HG03039 (cell line): Measurements from ENCODE around the gene C1QB.
"Not testable (repeated sequence)": the region's sequence is repeated elsewhere in the genome, so short reads cannot be mapped to it uniquely, and the experiment has no call there.

Source experiments
- ATAC-seq: cut with Tn5 transposase; IDR thresholded peaks from one replicate; pipeline ENCODE4 v1.9.1; 2021; ENCODE audit warnings: mild to moderate bottlenecking, moderate library complexity; ENCODE audit not compliant: unreplicated experiment

Gene C1QB

GRCh38 chr1:22691031-22691753, 38.2 kb downstream of the C1QB start:
- no peak for ATAC-seq

GRCh38 chr1:22694172-22694571, 41.1 kb downstream of the C1QB start:
- no peak for ATAC-seq

- no peak for ATAC-seq
Measured at GRCh38 chr1:22696610-22697009, 43.6 kb downstream of the C1QB start.

GRCh38 chr1:22697980-22698379, 44.9 kb downstream of the C1QB start:
- ATAC-seq, result no peak

- ATAC-seq, result no peak
Measured at GRCh38 chr1:22699681-22700520, 46.9 kb downstream of the C1QB start.

- no peak for ATAC-seq
Measured at GRCh38 chr1:22702296-22703085, 49.5 kb downstream of the C1QB start.

GRCh38 chr1:22704440-22705067, 51.5 kb downstream of the C1QB start:
- ATAC-seq, result peak; percentile 64

GRCh38 chr1:22705586-22705985, 52.5 kb downstream of the C1QB start:
- ATAC-seq, result no peak

- ATAC-seq, result not testable (repeated sequence)
Measured at GRCh38 chr1:22706100-22706499, 53.1 kb downstream of the C1QB start.

GRCh38 chr1:22708777-22709176, 55.7 kb downstream of the C1QB start:
- no peak for ATAC-seq

- no peak for ATAC-seq
Measured at GRCh38 chr1:22709227-22709626, 56.2 kb downstream of the C1QB start.

GRCh38 chr1:22709891-22710700, 57.1 kb downstream of the C1QB start:
- ATAC-seq, result no peak

GRCh38 chr1:22710701-22711049, 57.6 kb downstream of the C1QB start, which contains the start of gene EPHB2:
Gene EPHB2, plus strand, starts transcription at chr1:22710839. Its CDS starts 144 bp downstream, at chr1:22710983.
- no peak for ATAC-seq

- no peak for ATAC-seq
Measured at GRCh38 chr1:22711071-22711470, 58.0 kb downstream of the C1QB start.
